Activated T-helper 1 cell treated with anti-CD3 and anti-CD28 coated beads, Interleukin-12 subunit alpha, Interleukin-12 subunit beta, Interleukin-2, Interleukin-4 antibody, amounts not matched to agents 30 ng/mL and 10 ng/mL and 1 ng/mL, durations not matched to agents 14 hours and 24 hours and 36 hours (primary cell): ENCODE data around the gene ETDC. TPM values are rescaled to one million over a fixed set of nuclear protein-coding genes. Genes with fewer than 3 reads are reported as not detected.

Source experiments
- total RNA-seq: library from RNA; stranded (reverse); gene quantifications from 2 replicates; pipeline ENCODE4 v1.2.3, GENCODE V29; 2022

ETDC gene
- total RNA-seq, 1 donor from 2014 or later = not detected

Other genes starting within 250 kb of the ETDC start
- gene SMIM10L2B, start 210.8 kb upstream of the ETDC start, total RNA-seq = 0.08 and 0.10 TPM in 2 replicates
- gene ETDB, start 189.0 kb upstream of the ETDC start, total RNA-seq = not detected in 2 replicates
- gene CT55, start 138.1 kb upstream of the ETDC start, total RNA-seq = not detected in 2 replicates
- not detected in 2 replicates for gene ETDA, start 57.4 kb upstream of the ETDC start, total RNA-seq
- 8.1 and 9.3 TPM in 2 replicates for gene ZNF75D, start 34.6 kb downstream of the ETDC start, total RNA-seq
- 0.73 and 0.98 TPM in 2 replicates for gene ZNF449, start 35.3 kb downstream of the ETDC start, total RNA-seq
- 1.3 TPM in 2 replicates for gene SMIM10L2A, start 112.5 kb downstream of the ETDC start, total RNA-seq
- gene INTS6L, start 211.2 kb downstream of the ETDC start, total RNA-seq = 38.3 and 38.7 TPM in 2 replicates